Measurements from ENCODE around the gene SMU1. TPM values are rescaled to one million over a fixed set of nuclear protein-coding genes. Genes with fewer than 3 reads are reported as not detected.

SMU1 gene
- total and polyA plus RNA-seq, 2 of the 13 experiments (the other 11 are each of a cell fraction or from before 2014, with no cell fraction given): 12.9 to 36.6 TPM

GRCh38 chr9:33081128-33081851, 4.8 kb upstream of the SMU1 start (continued):
- TF ChIP-seq, protein P1, sequence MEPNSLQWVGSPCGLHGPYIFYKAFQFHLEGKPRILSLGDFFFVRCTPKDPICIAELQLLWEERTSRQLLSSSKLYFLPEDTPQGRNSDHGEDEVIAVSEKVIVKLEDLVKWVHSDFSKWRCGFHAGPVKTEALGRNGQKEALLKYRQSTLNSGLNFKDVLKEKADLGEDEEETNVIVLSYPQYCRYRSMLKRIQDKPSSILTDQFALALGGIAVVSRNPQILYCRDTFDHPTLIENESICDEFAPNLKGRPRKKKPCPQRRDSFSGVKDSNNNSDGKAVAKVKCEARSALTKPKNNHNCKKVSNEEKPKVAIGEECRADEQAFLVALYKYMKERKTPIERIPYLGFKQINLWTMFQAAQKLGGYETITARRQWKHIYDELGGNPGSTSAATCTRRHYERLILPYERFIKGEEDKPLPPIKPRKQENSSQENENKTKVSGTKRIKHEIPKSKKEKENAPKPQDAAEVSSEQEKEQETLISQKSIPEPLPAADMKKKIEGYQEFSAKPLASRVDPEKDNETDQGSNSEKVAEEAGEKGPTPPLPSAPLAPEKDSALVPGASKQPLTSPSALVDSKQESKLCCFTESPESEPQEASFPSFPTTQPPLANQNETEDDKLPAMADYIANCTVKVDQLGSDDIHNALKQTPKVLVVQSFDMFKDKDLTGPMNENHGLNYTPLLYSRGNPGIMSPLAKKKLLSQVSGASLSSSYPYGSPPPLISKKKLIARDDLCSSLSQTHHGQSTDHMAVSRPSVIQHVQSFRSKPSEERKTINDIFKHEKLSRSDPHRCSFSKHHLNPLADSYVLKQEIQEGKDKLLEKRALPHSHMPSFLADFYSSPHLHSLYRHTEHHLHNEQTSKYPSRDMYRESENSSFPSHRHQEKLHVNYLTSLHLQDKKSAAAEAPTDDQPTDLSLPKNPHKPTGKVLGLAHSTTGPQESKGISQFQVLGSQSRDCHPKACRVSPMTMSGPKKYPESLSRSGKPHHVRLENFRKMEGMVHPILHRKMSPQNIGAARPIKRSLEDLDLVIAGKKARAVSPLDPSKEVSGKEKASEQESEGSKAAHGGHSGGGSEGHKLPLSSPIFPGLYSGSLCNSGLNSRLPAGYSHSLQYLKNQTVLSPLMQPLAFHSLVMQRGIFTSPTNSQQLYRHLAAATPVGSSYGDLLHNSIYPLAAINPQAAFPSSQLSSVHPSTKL (CRISPR knock-in tag; IDR thresholded peaks at IDR 0.05): no peak; the same call in 1 of the 2 replicates
- TF ChIP-seq PLSCR1 (CRISPR knock-in tag; IDR thresholded peaks at IDR 0.05; ENCODE audit: borderline replicate concordance) (no peak), ZSCAN9 (CRISPR knock-in tag; IDR thresholded peaks at IDR 0.05; ENCODE audit: borderline replicate concordance) (0 out of 2 replicates have a peak, but pooled peaks have one; percentile 30), ZNF841 (CRISPR knock-in tag; IDR thresholded peaks at IDR 0.05; ENCODE audit: borderline replicate concordance) (no peak), IKZF1 (IDR thresholded peaks at IDR 0.05) (no peak), HDAC2 (CRISPR knock-in tag; IDR thresholded peaks at IDR 0.05) (0 out of 2 replicates have a peak, but pooled peaks have one; percentile 14), ZFP62 (CRISPR knock-in tag; IDR thresholded peaks at IDR 0.05) (no peak), MXI1 (IDR thresholded peaks at IDR 0.05; ENCODE audit: borderline replicate concordance, low read depth, low read length) (peak; percentile 25; the same call in 1 of the 3 replicates), ZNF331 (CRISPR knock-in tag; IDR thresholded peaks at IDR 0.05) (0 out of 2 replicates have a peak, but pooled peaks have one; percentile 20), ZNF775 (CRISPR knock-in tag; IDR thresholded peaks at IDR 0.05; ENCODE audit: borderline replicate concordance) (no peak), NR1H2 (CRISPR knock-in tag; IDR thresholded peaks at IDR 0.05; ENCODE audit: borderline replicate concordance, low read depth) (no peak), ZBTB25 (CRISPR knock-in tag; IDR thresholded peaks at IDR 0.05) (peak; percentile 43; the same call in 1 of the 2 replicates), SNAPC5 (CRISPR knock-in tag; IDR thresholded peaks at IDR 0.05; ENCODE audit: borderline replicate concordance) (no peak), MBD4 (IDR thresholded peaks at IDR 0.05; ENCODE audit: borderline replicate concordance, low read length) (no peak), ZNF432 (CRISPR knock-in tag; IDR thresholded peaks at IDR 0.05; ENCODE audit: borderline replicate concordance) (no peak), ZNF205 (CRISPR knock-in tag; IDR thresholded peaks at IDR 0.05) (no peak)
- TF ChIP-seq, protein P2, sequence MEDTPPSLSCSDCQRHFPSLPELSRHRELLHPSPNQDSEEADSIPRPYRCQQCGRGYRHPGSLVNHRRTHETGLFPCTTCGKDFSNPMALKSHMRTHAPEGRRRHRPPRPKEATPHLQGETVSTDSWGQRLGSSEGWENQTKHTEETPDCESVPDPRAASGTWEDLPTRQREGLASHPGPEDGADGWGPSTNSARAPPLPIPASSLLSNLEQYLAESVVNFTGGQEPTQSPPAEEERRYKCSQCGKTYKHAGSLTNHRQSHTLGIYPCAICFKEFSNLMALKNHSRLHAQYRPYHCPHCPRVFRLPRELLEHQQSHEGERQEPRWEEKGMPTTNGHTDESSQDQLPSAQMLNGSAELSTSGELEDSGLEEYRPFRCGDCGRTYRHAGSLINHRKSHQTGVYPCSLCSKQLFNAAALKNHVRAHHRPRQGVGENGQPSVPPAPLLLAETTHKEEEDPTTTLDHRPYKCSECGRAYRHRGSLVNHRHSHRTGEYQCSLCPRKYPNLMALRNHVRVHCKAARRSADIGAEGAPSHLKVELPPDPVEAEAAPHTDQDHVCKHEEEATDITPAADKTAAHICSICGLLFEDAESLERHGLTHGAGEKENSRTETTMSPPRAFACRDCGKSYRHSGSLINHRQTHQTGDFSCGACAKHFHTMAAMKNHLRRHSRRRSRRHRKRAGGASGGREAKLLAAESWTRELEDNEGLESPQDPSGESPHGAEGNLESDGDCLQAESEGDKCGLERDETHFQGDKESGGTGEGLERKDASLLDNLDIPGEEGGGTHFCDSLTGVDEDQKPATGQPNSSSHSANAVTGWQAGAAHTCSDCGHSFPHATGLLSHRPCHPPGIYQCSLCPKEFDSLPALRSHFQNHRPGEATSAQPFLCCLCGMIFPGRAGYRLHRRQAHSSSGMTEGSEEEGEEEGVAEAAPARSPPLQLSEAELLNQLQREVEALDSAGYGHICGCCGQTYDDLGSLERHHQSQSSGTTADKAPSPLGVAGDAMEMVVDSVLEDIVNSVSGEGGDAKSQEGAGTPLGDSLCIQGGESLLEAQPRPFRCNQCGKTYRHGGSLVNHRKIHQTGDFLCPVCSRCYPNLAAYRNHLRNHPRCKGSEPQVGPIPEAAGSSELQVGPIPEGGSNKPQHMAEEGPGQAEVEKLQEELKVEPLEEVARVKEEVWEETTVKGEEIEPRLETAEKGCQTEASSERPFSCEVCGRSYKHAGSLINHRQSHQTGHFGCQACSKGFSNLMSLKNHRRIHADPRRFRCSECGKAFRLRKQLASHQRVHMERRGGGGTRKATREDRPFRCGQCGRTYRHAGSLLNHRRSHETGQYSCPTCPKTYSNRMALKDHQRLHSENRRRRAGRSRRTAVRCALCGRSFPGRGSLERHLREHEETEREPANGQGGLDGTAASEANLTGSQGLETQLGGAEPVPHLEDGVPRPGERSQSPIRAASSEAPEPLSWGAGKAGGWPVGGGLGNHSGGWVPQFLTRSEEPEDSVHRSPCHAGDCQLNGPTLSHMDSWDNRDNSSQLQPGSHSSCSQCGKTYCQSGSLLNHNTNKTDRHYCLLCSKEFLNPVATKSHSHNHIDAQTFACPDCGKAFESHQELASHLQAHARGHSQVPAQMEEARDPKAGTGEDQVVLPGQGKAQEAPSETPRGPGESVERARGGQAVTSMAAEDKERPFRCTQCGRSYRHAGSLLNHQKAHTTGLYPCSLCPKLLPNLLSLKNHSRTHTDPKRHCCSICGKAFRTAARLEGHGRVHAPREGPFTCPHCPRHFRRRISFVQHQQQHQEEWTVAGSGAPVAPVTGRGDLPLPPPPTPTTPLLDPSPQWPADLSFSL (CRISPR knock-in tag; IDR thresholded peaks at IDR 0.05): no peak
